Stimulated activated CD8-positive, alpha-beta memory T cell treated with anti-CD3 and anti-CD28 coated beads, Interleukin-12 subunit alpha, Interleukin-12 subunit beta, amount 100 ng/mL, for 1 hour (primary cell): ENCODE measurements around the gene SCN8A.

Source experiments
- DNase-seq: peaks from one replicate; pipeline ENCODE4 v3.0.0-alpha.2; 2020; ENCODE audit warnings: low read depth

Gene SCN8A

DNA sequence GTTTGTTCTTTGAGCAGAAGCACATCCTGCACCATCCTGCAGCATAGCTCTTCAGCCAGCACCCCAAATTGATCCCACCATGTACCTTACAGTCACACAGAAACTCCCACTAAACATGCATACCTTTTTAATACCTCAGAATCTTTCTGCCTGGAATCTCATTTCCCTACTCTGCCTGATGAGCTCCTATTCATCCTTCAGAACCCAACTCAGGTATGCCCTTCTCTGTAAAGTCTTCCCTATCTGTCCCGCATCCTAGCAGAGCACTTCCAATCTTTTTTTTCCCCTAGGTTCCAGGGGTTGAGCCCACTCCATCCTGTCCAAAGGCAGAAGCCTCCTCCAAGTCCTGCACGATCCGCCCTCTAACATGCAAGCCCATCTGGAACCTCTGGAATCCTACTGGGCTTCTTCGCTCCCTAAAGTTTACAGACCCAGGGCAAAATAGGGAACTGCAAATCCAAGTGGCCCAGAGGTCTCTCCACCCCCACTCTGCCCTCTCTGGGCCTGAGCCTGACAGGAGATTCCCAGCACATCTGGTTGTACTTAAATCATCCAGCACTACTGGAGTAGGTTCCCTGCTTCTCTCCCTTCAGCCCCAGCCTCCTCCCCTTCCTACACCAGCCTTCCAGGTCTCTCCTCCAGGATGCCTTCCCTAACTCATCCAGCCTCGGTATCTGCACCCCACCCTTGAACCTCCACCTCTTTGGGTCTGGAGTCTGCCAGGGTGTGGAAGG lies 261.5 kb downstream of the SCN8A start:
- DNase-seq, result no peak

DNA sequence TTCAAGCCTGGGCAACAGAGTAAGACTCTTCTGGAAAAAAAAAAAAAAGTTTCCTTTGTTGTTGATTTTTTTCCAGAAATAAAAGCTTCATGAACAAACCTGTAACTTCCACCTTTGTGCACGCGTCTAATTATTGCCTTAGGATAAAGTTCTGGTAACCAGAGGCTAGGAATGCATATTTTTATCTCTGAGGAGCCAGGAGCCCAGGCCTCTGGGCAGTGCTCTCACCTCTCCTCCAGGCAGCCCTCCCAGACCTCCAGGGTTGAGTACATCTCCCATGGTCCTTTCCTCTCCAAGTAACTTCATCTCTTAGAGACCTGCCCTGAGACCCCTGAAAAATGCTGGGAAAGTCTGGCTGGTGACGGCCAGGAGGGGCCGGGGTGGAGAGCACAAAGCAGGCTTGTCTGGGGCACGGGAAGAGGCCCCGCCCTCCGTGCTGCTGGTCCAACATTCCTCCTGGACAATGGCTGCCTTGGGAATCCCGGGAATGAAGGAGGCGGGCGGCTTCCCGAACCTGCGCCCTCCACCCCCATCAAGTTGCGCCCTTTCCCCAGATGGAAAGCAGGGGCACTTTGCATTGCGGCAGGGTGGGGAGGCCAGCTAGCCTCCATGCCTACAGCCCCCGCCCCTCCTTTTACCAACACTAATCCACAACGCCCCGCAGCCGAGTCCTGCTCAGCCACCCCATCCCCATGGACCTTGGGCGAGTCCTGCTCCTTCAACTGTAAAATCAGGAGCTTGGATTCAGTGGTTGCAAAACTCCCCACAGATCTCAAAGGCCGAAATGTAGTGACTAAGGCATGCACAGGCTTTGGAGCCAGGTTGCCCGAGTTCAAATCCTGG lies 264.8 kb downstream of the SCN8A start:
- DNase-seq, result no peak

DNA sequence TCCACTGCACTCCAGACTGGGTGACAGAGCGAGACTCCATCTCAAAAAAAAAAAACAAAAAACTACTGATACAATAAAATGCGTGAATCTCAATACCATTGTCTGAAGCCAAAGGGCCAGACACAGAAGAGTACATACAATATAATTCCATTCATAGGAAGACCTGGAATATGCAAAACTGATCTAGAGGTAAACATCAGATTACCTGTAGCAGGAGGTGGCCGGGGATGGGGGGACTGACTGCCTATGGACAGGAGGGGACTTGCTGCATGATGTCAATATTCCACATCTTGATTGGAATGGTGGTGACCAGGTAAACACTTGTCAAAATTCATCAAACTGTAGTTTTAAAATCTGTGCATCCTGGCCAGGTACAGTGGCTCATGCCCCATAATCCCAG lies 270.0 kb downstream of the SCN8A start:
- no peak for DNase-seq
